Measurements from ENCODE around the gene ARGLU1.

ARGLU1 gene

DNA sequence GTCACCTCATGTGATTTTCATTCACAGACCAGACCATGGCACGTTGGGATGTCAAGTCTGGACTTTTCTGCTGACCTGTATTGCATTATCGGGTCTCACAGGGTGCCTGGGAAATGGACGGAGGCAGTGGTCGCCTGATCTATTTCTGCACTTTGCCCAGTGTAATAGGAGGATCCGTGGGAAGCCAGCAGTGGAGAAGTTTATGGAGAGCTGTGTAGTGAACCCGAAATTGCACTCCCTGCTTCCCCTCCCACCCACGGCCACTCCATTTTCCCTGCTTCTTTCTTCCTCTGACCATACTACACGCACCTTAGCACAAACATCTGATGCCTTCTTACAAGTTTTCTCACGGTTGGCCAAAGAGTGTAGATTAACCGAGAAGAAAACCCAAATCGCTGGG lies 49.4 kb downstream of the ARGLU1 start:
- Mint-ChIP-seq H3K4me1 (ENCODE audit: low read depth) (no peaks in the 10 kb centered on the region), H3K27me3 (peaks cover 59% of the 10 kb centered on the region), H3K36me3 (ENCODE audit: low read depth) (no peaks in the 10 kb centered on the region), H3K4me3 (no peak overlapping the region), H3K9me3 (no peaks in the 10 kb centered on the region), H3K27ac (no peak overlapping the region)
- no peak for DNase-seq

DNA sequence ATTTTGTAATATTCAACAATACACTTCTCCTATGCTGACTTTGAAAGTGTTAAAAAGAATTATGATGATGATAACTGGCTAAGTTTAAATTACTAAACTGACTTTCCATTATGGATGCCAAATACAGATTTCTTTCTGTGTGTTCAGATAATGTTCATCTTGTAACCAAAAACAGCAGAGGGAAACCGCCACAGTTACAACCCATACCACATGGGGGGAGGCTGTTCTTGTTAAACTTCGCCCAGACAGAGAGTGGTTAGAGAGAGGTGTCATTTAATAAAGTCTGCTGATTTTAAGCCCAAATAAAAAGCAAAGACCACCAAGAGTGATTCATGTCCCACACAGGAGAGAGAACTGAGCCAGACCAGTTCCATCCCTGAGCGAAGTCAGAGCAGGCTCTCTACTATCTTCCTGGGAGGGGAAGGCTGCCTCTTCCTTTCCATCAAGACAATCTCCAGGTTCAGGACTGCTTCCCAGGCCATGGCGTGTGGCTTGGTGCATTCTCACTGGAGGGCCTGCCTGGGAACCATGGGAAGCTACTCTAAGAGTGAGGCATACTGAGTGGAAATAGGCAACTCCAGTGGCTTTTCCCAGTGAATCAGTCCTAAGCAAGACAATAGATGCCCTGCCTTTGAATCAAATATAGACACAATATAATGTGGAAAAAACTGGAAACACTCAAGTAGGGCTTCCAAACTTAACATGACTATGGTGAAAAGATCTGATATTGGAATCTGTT lies 50.7 kb downstream of the ARGLU1 start:
- no peaks in the 10 kb centered on the region for H3K4me1 Mint-ChIP-seq (ENCODE audit: low read depth)
- H3K9me3 Mint-ChIP-seq, result no peaks in the 10 kb centered on the region
- no peaks in the 10 kb centered on the region for H3K36me3 Mint-ChIP-seq (ENCODE audit: low read depth)
- no peak overlapping the region for H3K27ac Mint-ChIP-seq
- DNase-seq, result no peak
- peaks cover 49% of the 10 kb centered on the region for H3K27me3 Mint-ChIP-seq
- H3K4me3 Mint-ChIP-seq, result no peak overlapping the region

DNA sequence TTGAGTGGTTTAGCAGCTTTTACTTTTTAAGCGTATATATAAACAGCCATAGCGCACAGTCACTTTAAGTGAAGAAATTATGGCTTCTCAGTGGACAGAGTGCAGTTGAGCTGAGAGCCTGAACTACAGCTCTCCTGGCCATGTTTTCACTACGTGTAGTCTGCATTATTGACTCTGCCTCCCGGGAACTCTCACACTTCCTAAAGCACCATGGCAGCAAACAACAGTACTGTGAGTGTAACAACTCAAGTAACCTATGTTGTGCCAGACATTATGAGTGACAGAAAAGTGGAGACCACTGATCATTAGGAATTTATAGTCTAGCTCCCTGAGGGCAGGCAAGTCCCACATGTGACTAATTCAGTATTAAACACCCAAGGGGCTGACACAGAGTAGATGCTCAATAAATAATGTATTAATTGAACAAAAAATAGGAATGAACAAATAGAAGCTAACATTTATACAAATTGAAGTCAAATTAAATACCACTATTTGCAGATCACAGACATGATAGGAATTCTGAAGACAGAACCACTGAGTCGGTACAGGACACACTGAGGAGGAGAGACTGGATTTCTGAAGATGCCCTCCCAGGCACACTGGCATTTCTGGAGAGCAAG lies 52.2 kb downstream of the ARGLU1 start:
- no peak overlapping the region for H3K4me3 Mint-ChIP-seq
- H3K9me3 Mint-ChIP-seq, result no peaks in the 10 kb centered on the region
- no peak overlapping the region for H3K27ac Mint-ChIP-seq
- H3K36me3 Mint-ChIP-seq (ENCODE audit: low read depth), result no peaks in the 10 kb centered on the region
- H3K27me3 Mint-ChIP-seq, result peaks cover 44% of the 10 kb centered on the region
- H3K4me1 Mint-ChIP-seq (ENCODE audit: low read depth), result no peaks in the 10 kb centered on the region
- DNase-seq, result no peak

DNA sequence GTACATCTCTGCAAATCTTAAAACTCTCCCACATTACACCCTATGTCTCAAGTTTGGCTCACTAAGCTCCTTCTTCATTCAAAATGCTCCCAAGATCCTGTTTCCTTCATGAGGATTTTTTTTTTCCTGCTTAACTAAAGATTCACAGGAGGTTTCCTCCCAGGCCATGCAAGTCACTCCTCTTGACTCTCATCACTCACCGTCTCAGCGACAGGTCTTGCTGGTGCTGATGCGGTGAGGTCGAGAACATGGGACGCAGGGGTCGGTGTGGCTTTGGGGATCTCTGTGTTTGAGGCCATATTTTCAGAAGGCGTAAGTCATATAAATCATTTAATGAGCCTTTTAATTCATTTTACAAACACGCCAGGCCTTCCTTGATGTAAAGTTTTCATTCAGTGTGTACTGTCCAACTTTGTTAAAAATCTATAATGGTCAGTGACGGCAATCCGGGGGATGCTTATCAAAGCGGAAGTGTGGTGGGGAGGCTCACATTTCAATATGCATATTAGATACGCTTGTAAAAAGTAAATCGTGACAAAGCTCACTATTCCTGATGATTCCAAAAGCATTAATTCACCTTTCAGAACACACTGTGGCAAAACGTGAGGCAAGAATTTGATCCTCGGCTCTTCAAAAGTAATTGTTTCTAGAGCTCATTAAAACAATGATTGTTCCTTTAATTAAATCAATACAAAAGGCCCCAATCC lies 52.9 kb downstream of the ARGLU1 start:
- no peak for DNase-seq
- Mint-ChIP-seq H3K9me3 (no peaks in the 10 kb centered on the region), H3K4me3 (no peak overlapping the region), H3K27ac (no peak overlapping the region), H3K36me3 (ENCODE audit: low read depth) (no peaks in the 10 kb centered on the region), H3K4me1 (ENCODE audit: low read depth) (no peaks in the 10 kb centered on the region), H3K27me3 (peaks cover 41% of the 10 kb centered on the region)

DNA sequence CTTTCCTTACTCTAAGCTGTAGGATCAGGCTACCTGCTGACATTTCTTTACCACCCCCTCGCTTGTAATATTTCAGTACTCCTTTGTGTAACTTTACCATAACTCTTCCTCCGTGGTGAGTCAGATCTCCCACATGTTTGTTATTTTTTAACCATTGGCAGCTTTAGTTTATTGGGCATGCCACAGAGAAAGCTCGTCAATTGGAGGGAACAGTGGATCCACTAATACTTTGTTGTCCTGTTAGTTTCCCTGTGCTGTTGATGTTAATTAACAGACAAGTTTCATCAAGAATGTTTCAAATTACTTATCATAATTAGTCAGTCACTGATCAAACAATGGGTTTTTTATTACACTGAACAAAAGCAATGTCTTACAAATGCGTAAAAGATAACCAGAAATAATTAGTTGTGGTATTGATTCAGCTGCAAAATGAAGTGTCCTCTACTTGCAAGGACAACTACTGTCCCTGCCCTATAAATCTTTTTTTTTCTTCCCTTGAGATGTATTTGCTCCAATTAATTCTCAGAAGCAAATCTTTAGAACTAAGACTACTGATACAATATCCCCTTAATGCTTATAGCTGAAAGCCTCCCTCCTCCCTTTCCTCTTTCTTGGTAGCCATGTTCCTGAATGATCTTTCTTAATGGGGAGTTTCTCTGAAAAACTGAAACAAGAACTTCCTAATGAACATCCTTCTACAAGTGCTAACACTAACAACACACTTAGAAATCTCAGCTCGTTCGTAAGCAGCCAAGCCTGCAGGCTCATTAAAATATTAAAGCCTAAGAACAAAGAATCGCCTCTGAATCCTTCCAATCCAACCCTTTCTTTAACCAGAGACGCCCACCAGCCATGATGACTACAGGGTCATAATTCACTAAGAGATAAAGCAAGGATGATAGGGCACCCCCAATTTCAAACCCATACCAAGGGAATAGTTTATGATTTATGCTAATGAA lies 54.6 kb downstream of the ARGLU1 start:
- no peak overlapping the region for H3K27ac Mint-ChIP-seq
- H3K4me1 Mint-ChIP-seq (ENCODE audit: low read depth), result no peaks in the 10 kb centered on the region
- no peak for DNase-seq

DNA sequence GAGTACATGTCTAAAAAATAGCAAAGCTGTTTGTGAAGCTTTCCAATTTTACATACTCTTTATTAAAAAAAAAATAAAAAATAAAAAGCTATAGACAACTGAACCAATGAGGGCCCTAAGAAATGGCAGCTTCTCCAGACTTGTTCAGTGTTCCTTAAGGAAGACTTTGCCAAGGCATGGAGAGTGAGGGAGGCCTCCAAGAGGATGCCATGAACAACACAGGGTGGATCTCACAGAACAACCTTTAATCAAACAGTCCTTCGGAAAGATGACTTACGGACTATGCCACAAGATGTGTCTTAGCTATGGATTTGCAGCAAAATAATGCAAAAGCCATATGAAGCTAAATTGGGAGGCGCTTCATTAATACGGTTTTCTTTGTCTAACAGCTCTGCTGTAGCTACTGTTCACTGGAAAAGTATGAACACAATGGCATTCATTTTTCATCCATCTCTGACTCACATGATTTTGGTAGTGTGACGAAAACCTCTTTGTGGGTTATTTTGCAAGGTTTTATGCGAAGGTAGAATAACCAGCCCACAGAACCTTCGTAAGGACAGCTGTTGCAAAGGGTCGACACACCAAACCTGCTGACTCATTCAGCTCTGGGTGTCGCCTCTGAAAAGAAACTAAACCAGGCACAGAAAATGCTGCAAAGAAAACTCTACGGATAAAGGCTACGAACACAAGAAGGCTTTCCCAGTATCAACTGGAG lies 60.2 kb downstream of the ARGLU1 start:
- H3K27ac Mint-ChIP-seq, result no peak overlapping the region
- H3K27me3 Mint-ChIP-seq, result peaks cover 22% of the 10 kb centered on the region
- H3K4me3 Mint-ChIP-seq, result no peak overlapping the region
- no peaks in the 10 kb centered on the region for H3K36me3 Mint-ChIP-seq (ENCODE audit: low read depth)
- H3K4me1 Mint-ChIP-seq (ENCODE audit: low read depth), result peaks cover 2% of the 10 kb centered on the region
- DNase-seq, result no peak
- H3K9me3 Mint-ChIP-seq, result no peaks in the 10 kb centered on the region

More for the DNA sequence above, 54.6 kb downstream of the ARGLU1 start:
- Mint-ChIP-seq H3K36me3 (ENCODE audit: low read depth) (no peaks in the 10 kb centered on the region), H3K27me3 (peaks cover 41% of the 10 kb centered on the region), H3K4me3 (no peak overlapping the region), H3K9me3 (no peaks in the 10 kb centered on the region)

DNA sequence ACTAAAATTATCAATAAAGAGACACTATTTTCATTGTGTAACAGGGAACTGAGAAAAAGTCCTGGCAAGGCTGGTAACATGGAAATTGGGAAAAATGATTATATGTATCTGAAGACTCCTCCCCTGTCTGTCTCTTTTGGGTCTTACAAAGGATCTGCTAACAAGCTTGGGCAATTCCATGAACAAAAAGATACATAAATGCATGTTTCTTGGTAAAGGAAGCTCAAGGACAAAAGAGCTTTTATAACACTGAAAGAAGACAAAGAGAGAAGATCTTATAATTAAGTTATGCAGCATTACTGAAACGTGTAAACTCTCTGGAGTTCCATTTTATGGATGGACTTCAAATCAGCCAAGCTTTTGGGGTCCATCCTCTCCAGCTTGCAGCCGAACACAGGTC lies 61.7 kb downstream of the ARGLU1 start:
- peaks cover 2% of the 10 kb centered on the region for H3K4me1 Mint-ChIP-seq (ENCODE audit: low read depth)
- H3K27me3 Mint-ChIP-seq, result peaks cover 23% of the 10 kb centered on the region
- H3K27ac Mint-ChIP-seq, result no peak overlapping the region
- H3K4me3 Mint-ChIP-seq, result no peak overlapping the region
- H3K36me3 Mint-ChIP-seq (ENCODE audit: low read depth), result no peaks in the 10 kb centered on the region
- no peak for DNase-seq
- H3K9me3 Mint-ChIP-seq, result no peaks in the 10 kb centered on the region

DNA sequence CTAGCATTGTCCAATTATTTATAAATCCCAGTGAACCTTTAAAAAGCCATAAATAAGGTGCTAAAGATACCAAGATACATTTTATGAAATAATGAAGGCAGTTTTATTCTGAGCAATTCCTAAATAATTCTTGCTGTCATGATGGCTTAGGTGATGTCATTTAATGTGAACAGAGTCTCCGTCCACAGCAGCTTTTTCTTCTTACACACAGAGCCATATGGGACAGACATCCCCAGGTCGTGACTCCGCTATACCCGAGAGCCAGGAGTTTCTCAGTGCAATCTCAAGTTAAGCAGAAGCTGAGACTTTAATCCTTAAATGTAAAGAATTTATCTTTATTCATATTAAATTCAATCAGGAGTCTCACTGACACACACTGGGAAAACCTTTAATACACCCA lies 62.2 kb downstream of the ARGLU1 start:
- Mint-ChIP-seq H3K27ac (no peak overlapping the region), H3K9me3 (no peaks in the 10 kb centered on the region)

DNA sequence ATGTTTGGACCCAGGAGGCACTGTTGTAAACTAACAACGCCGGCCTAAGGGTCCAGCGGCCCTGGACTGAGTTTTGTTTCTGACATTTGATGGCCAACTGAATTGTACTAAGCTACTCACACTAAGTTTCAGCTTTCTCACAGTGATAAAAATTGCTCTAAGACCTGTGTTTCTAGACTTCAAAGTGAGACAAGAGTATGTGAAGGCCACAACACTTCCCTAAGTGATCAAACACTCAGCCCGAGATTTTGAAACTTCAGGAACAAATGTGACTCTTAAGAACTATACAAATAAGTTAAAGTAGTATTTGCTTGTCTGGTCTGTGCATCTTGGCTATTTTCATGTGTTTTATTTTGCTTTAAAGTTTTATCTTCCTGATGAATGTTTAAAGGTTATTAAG lies 62.6 kb downstream of the ARGLU1 start:
- Mint-ChIP-seq H3K9me3 (no peaks in the 10 kb centered on the region), H3K36me3 (ENCODE audit: low read depth) (no peaks in the 10 kb centered on the region), H3K27ac (no peak overlapping the region), H3K4me3 (no peak overlapping the region), H3K27me3 (peaks cover 28% of the 10 kb centered on the region), H3K4me1 (ENCODE audit: low read depth) (peaks cover 2% of the 10 kb centered on the region)
- no peak for DNase-seq

More for the DNA sequence above, 62.2 kb downstream of the ARGLU1 start:
- peaks cover 2% of the 10 kb centered on the region for H3K4me1 Mint-ChIP-seq (ENCODE audit: low read depth)
- no peak overlapping the region for H3K4me3 Mint-ChIP-seq
- H3K27me3 Mint-ChIP-seq, result peaks cover 24% of the 10 kb centered on the region
- DNase-seq, result no peak
- H3K36me3 Mint-ChIP-seq (ENCODE audit: low read depth), result no peaks in the 10 kb centered on the region

DNA sequence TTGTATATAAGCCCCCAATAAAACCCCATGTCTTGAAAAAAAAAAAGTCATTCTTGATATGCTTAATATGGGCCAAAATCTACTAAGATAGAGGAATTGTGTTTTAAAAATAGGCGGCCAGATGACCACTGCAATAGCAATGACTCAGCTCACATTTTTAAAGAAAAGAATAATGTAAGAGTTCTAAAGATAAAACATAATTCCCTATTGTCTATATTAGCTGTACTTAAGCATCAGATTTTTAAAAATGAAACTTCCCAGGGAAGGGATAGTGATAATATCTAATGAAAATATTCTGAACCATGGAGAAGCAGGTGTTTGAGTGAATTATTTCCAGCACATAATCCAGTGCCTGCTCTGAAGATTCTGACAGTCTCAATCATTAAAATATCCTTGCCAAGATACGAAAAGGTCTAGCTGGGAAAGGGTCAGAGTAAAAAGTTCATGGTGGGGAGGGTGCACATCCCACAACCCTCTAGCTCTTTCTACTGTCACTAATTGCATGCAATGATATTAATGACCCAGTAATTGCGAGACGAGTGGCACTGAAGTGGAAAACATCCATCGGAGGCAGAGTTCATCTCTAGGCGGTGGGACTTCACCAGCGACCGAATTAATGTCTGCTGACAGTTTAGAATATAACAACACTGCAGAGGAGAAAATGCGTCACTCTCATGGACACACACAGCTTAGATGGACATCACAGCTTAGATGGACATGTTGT lies 64.0 kb downstream of the ARGLU1 start:
- no peak for DNase-seq
- H3K27ac Mint-ChIP-seq, result no peak overlapping the region
- H3K4me1 Mint-ChIP-seq (ENCODE audit: low read depth), result peaks cover 8% of the 10 kb centered on the region
- no peaks in the 10 kb centered on the region for H3K9me3 Mint-ChIP-seq
- H3K27me3 Mint-ChIP-seq, result peaks cover 39% of the 10 kb centered on the region
- no peaks in the 10 kb centered on the region for H3K36me3 Mint-ChIP-seq (ENCODE audit: low read depth)
- no peak overlapping the region for H3K4me3 Mint-ChIP-seq

DNA sequence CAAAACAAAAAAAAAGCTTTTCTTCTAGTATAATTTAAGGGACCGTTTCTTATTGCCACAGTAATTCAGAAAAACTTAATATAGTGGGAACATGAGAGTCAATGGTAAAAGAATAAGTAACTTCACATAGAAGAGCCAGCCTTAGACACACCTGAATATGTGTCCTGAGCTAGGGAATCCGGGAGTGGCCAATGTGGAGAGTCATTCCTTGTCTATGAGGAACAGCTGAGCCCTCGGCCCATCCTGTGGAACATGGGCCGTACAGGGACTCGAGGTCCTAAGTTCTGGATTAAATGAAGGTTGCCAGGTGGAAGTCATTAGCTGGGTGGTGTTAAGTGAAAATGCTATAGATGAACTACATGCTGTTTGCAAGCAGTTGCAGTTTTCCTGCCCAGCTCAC lies 64.7 kb downstream of the ARGLU1 start:
- no peaks in the 10 kb centered on the region for H3K36me3 Mint-ChIP-seq (ENCODE audit: low read depth)
- H3K4me1 Mint-ChIP-seq (ENCODE audit: low read depth), result peaks cover 11% of the 10 kb centered on the region
- no peak for DNase-seq
- peaks cover 46% of the 10 kb centered on the region for H3K27me3 Mint-ChIP-seq
- H3K27ac Mint-ChIP-seq, result no peak overlapping the region
- no peaks in the 10 kb centered on the region for H3K9me3 Mint-ChIP-seq
- no peak overlapping the region for H3K4me3 Mint-ChIP-seq

DNA sequence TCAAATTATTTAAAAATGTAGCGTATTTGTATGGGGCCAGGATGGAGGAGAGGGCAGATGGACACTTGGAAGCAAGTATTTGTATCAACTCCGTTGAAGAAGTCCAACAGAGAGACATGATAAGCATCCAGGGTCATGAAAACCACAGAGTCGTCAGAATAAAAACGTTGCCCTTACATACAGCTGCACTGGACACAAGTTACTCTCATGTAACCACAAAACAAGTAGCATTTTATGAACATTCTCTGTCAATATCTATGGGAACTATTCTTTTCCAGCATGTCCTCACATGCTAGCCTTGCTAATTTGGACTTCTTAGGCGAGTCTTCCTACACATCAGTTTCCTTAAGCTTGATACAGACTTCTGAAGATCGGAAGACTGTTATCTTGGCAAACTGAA lies 67.5 kb downstream of the ARGLU1 start:
- no peak overlapping the region for H3K4me3 Mint-ChIP-seq
- peaks cover 55% of the 10 kb centered on the region for H3K27me3 Mint-ChIP-seq
- peaks cover 9% of the 10 kb centered on the region for H3K4me1 Mint-ChIP-seq (ENCODE audit: low read depth)
- H3K27ac Mint-ChIP-seq, result no peak overlapping the region
- no peaks in the 10 kb centered on the region for H3K36me3 Mint-ChIP-seq (ENCODE audit: low read depth)
- H3K9me3 Mint-ChIP-seq, result no peaks in the 10 kb centered on the region
- no peak for DNase-seq

DNA sequence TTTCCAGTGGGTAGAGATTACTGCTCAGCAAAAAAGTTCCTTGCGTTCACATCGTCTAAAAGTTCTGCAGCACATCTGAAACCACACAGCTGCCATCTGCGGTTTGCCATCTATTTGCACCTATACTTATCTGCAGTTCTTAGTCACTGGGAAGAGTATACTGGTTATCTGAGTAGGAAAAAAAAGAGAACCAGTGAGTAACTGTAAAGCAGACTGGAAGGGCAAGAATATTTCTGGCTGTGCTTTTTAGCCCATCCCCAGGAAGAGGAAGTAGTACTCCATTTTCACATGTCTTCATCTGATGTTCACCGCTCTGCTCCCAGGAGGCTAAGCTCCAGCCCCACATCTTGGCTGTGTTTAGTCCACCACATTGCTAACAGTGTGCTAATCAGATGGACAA lies 68.0 kb downstream of the ARGLU1 start:
- no peaks in the 10 kb centered on the region for H3K36me3 Mint-ChIP-seq (ENCODE audit: low read depth)
- H3K9me3 Mint-ChIP-seq, result no peaks in the 10 kb centered on the region
- H3K27me3 Mint-ChIP-seq, result peaks cover 56% of the 10 kb centered on the region
- DNase-seq, result no peak
- H3K4me3 Mint-ChIP-seq, result no peak overlapping the region
- H3K27ac Mint-ChIP-seq, result no peak overlapping the region
- H3K4me1 Mint-ChIP-seq (ENCODE audit: low read depth), result peaks cover 9% of the 10 kb centered on the region

Data from activated T-cell treated with anti-CD3 and anti-CD28 coated beads, Interleukin-2, amount 50 U/mL, for 24 hours (primary cell).